Measurements from ENCODE around the gene PTPRG. TPM values are rescaled to one million over a fixed set of nuclear protein-coding genes. Genes with fewer than 3 reads are reported as not detected.

PTPRG gene
- total RNA-seq, 1 experiment from 2014 or later, result 32.1 TPM

- intact Hi-C loops (cut with micrococcal nuclease), result no loop called here
- CTCF ChIA-PET, result interaction anchor here (0.8 to 0.9 kb wide), 2 partner anchors 24 to 54 kb away, joined by 3 read pairs; no protein-coding TSS in a partner anchor
- Histone ChIP-seq H3K9ac (ENCODE audit: low read length) (no peak overlapping the region), H3K9me3 (ENCODE audit: control insufficient read depth in 1 of 2, insufficient read depth in 1 of 2, low read depth in 1 of 2, low read length in 2 of 2) (no peaks in the 10 kb centered on the region), H3K27ac (ENCODE audit: low read depth, low read length) (no peak overlapping the region), H3K27me3 (ENCODE audit: insufficient read depth, low read length) (no peaks in the 10 kb centered on the region), H3K36me3 (ENCODE audit: control insufficient read depth in 1 of 2, insufficient read depth in 2 of 2, low read length in 2 of 2) (no peaks in the 10 kb centered on the region), H4K20me1 (ENCODE audit: insufficient read depth) (peaks cover 4% of the 10 kb centered on the region; the same call in 1 of the 2 replicates), H3K9me2 (ENCODE audit: insufficient read depth) (no peaks in the 10 kb centered on the region), H3K4me1 (ENCODE audit: control insufficient read depth in 1 of 2, insufficient read depth in 2 of 2, low read length in 2 of 2) (peaks cover 0 to 5% of the 10 kb centered on the region in 2 experiments; a peak in 3 of 4 replicates), H3K79me2 (ENCODE audit: insufficient read depth, low read length) (no peaks in the 10 kb centered on the region), H2AFZ (ENCODE audit: low read depth, low read length, poor library complexity, severe bottlenecking) (no peak overlapping the region), H3K4me3 (replicated peaks in 1 of 2; ENCODE audit: low read depth in 1 of 2, low read length in 2 of 2) (no peak overlapping the region), H3K4me2 (ENCODE audit: low read length) (no peak overlapping the region)
- ATAC-seq, result no peak
- TF ChIP-seq EZH2phosphoT487 (IDR thresholded peaks at IDR 0.05; ENCODE audit: borderline replicate concordance), result no peak
- TF ChIP-seq JUND (IDR thresholded peaks at IDR 0.05), result no peak
- no peak for TF ChIP-seq ATF3 (IDR thresholded peaks at IDR 0.05)
- no peak for TF ChIP-seq MAX (IDR thresholded peaks at IDR 0.05)
- TF ChIP-seq ELF1 (IDR thresholded peaks at IDR 0.05; ENCODE audit: borderline replicate concordance, low read depth), result no peak
- TF ChIP-seq POLR2AphosphoS5 (IDR thresholded peaks at IDR 0.05; ENCODE audit: low read depth, low read length), result no peak
- no peak for TF ChIP-seq ZNF274 (IDR thresholded peaks at IDR 0.05; ENCODE audit: low read depth, low read length)
- no peak for TF ChIP-seq TCF7L2 (IDR thresholded peaks at IDR 0.05; ENCODE audit: borderline replicate concordance, extremely low read depth, insufficient read depth, insufficient read length)
- no peak for TF ChIP-seq SIN3A (IDR thresholded peaks at IDR 0.05; ENCODE audit: low read depth)
- TF ChIP-seq RAD21 (IDR thresholded peaks at IDR 0.05; ENCODE audit: low read depth), result no peak
- no peak for TF ChIP-seq SRF (IDR thresholded peaks at IDR 0.05; ENCODE audit: low read depth)
- TF ChIP-seq CEBPB (IDR thresholded peaks at IDR 0.05; ENCODE audit: low read depth), result no peak
- TF ChIP-seq EZH2 (IDR thresholded peaks at IDR 0.05), result no peak
- no peak for TF ChIP-seq FOSL1 (IDR thresholded peaks at IDR 0.05; ENCODE audit: low read depth)
- no peak for TF ChIP-seq CBX3 (IDR thresholded peaks at IDR 0.05; ENCODE audit: low read depth)
- TF ChIP-seq CTCF (IDR thresholded peaks at IDR 0.05 in 2 of 3, conservative IDR thresholded peaks at IDR 0.05 in 1 of 3; ENCODE audit: borderline replicate concordance in 1 of 3, insufficient read depth in 1 of 3, low read depth in 2 of 3, low read length in 2 of 3), result no peak
- RAD21 ChIA-PET (ENCODE audit: low non-redundant PET in 1 of 2, low total read pairs in 2 of 2, uncharacterized antibody in 2 of 2, unreplicated experiment in 2 of 2), result no interaction called here
- no peak for DNase-seq (ENCODE audit: low read depth, low spot score)
- POLR2A ChIA-PET, result no interaction called here
- BruUV-seq (replicated peaks), result no TSS peak
These were observed 320.9 kb downstream of the PTPRG start for GRCh38 chr3:61882253-61882652.
